CD4-positive, alpha-beta T cell treated with Interleukin-17A for 4 hours (primary cell): Measurements from ENCODE around the gene PRKACA.
A peak's percentile ranks its signal among the peaks of the same experiment; 100 is the strongest.

Experiments used
- DNase-seq: peaks from one replicate; pipeline ENCODE4 v3.0.0-alpha.2; 2020; ENCODE audit warnings: mixed read lengths

The PRKACA gene

DNA sequence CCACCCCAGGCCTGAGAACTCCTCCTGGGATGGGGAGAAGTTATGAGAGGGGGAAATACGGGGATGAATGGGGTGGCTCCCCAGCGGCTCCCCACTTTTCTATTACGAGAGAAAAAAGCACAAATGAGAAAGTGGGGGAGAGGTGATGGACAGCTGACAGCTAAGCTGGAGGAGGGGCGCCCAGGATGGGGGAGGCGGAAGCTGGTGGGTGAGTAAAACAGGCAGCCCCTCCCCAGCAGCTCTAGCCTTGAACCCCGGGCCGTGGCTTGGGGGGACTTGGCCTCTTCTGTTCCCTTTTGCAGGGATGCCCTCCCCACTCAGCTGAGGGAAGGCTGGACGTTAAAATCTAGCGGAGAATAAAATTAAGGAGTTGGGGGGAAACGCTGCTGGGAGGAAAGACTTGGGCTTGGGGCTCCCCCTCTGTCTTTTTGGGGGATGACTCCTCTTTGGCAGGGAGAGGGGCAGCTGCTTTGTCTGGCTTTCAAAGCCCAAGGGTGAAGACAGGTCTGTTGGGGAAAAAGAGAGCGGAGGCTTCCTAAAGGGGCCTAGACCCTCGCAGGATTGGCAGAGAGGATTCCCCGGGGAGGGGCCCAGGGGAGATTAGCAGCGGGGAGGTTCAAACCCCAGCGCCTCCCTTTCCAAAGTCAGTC, 25.6 kb downstream of the PRKACA start:
- DNase-seq, result peak; percentile 70

DNA sequence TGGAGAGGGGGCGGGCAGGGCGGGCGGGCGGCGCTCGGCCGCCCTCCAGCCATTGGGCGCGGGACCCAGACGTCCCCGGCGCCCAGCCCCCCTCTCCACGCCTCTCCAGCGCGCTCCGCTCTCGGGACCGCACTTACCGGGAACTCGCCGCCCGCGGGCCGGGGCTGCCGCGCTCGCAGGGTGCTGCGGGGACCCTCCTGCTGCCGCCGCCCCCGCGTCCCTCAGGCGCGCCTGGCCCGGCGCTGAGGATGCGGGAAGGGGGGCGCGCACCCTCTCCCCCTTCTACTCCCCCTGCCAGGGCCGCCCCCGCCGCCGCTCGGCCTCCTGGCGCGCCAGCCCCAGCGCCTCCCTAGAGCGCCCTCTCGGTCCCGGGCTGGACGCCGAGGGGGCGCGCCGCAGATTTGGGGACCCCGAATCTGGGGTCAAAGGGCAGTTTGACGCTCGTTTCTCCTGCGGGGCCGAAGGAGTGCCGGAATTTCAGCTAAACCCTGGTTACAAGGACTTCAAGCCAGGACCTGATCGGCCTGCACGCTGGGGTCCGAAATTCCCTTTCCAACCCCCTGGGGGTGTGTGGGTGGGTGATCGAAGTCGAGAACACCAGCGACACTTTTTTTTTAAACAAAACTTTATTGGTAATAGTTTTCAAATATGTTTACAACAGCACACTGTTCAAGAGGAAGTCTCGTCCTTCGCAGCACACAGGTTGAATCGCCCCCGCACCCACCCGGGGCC, 26.3 kb downstream of the PRKACA start:
- DNase-seq, result peak; percentile 65

DNA sequence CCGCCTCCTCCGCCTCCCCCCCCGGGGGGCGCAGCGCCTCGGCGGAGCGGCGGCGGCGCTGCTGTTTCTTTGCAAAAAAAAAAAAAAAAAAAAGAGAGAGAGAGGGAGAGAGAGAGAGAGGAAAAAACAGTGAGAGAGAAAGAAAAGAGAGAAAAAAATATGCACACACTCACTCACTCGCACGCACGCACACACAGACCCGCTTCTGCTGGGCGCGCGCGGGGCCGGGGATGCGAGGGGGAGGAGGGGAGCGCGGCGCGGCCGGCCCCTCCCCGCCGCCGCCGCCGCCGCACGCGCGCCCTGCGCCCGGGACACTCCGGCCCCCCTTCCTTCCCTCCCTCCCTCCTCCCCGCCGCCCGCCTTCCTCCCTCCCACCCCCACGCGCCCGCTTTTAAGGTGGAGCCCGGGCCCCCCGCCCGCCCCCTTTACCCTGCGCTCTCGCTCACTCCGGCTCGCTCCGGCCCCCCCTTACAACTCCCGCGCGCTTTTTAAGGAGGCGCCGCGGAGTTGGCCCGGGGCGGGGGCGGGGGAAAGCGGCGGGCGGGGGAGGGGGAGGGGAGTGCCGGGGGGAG, 27.0 kb downstream of the PRKACA start, which contains the start of gene SAMD1:
Gene SAMD1 (minus strand): TSS at position 243 of the 572 bp plus-strand sequence.
- peak; percentile 96 for DNase-seq

DNA sequence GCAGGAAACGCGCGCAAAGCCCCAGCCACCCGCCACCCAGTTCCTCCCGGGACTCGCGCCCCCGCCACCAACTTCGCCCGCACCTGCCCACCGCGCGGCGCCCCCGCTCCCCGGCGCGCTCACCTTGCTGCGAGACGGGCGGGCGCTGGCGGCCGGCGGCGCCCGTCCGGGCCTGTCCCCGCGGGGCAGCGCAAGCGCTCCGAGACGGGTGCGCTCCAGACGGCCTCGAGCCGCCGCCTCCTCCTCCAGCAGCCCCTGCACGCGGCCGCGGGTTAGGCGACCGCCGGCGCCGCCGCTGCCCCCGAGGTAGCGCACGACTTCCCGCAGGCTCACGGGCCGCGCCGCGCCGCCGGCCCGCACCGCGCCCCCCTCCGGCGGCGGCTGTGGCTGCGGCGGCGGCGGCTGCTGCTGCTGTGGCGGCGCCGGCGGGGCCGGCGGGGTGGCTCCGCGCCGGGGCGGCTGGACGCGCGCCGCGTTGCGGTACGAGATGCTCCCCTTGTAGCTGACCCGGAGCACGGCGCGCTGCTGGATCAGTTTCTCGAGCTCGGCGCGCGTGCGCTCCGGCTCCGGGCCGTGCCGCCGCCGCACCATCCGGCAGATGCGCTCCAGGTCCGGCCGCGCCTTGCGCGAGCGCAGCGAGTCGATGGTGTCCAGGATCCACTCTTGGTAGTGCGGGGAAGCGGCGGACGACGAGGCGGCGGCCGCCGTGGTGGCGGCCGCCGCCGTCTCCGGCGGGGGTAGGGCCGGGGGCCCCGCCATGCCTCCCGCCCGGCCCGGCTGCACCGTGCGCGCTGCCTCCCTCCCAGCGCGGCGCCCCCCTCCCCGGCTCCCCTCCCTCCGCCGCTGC, 27.7 kb downstream of the PRKACA start:
- DNase-seq, result peak; percentile 69

DNA sequence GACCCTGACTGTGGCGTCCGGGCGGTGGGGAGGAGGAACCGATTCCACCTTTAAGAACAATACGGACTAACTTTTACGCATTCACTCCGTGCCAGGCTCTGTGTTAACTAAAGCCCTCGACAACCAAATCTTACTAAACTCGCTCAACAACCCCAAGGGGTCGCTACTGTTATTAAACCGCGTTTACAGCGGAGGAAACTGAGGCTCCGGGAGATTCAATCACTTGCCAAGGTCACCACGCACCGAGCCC, 28.2 kb downstream of the PRKACA start:
- DNase-seq, result no peak

DNA sequence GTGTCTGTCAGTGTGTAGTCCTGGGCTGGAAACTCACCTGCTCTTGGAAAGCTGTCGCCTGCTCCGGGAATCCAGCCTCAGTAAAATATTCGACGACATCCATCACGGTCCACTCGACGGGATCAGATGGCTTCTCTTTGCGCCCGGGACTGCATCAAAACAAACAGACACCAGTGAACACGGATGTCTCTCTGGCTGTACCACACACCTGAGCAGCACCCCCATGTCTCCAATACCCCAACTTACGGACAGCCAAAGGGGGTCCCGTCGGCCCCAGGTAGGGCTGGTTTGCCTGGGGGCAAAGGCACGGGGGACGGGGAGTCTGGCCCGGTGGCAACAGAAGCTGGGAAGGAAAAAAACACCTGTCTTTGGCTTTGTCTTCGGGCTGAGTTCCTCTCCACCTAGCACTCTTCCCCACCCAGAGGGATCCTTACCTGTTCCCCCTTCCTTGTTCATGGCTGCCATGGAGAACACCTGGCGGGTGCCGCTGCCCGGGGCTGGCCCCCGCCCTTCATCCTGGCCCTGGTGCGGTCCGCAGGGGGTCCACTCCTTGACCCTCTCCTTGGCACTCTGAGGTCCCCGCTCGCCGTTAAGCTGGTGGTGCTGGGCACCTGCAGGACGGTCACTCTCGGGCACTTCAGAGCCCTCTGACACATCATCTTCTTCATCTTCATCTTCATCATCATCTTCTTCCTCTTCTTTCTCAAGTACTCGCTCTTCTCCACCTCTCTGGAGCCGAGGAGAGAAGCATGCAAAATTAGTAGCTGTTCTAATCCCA, 28.7 kb downstream of the PRKACA start:
- no peak for DNase-seq

DNA sequence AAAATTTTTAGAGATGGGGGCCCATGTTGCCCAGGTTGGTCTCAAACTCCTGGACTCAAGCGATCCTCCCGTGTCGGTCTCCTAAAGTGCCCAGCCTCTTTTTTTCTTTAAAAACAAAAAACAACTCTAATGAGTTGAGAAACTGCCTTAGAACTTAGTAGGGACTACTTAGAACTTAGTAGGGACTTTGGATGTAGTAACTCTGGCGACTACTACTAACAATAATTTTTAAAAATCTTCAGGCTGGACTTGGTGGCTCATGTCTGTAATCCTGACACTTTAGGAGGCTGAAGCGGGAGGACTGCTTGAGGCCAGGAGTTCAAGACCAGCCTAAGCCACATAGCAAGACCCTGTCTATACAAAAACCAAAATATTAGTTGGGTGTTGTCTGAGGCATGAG, 31.5 kb downstream of the PRKACA start:
- no peak for DNase-seq

DNA sequence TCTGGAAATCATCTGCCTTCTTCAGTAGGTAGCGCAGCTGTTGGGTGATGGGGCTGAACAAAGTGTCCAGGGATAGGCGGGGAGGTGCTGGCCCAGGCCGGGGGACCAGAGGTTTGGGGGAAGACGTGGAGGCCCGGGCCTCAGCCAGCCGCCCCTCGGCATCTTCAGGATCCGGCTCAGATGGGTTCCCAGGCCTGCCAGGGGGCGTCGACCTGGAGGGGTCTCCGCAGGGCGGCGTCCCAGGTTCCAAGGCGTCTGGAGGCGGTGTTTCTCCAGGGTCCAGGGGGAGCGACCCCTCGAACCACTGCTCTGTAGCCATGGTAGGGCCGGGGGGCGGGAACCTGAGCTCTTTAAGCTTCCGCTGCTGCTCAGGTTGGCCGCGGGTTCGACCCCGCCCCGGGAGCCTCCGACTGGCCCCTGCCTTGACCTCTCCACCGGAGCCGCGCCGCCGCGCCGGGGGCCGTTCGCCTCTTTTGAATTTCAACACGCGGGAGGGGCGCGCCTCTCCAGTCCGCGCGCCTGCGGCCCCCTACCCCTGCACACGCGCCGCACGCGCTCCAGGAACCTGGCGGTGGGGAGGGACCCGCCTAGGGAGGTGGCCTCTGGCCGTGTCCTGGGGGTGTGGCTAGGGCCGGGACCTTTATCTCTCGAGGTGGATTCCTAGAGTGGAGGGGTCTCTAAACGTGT, 32.1 kb downstream of the PRKACA start, which contains the start of gene C19orf67:
Gene C19orf67 (minus strand): TSS at position 475 of the 687 bp plus-strand sequence. CDS start 156 bp downstream, at position 319.
- DNase-seq, result no peak

DNA sequence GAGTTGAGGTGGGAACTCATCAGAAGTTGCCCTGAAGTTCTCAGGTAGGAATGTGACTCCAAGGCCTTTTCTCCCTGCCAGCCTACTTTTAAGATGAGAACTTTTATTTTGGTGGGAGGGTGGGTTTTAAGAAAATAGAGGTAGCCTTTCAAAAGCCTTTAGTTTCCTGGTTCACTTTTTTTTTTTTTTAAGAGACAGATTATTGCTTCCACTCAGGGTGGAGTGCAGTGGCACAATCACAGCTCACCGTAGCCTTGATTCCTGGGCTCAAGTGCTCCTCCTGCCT, 34.9 kb downstream of the PRKACA start:
- DNase-seq, result no peak

DNA sequence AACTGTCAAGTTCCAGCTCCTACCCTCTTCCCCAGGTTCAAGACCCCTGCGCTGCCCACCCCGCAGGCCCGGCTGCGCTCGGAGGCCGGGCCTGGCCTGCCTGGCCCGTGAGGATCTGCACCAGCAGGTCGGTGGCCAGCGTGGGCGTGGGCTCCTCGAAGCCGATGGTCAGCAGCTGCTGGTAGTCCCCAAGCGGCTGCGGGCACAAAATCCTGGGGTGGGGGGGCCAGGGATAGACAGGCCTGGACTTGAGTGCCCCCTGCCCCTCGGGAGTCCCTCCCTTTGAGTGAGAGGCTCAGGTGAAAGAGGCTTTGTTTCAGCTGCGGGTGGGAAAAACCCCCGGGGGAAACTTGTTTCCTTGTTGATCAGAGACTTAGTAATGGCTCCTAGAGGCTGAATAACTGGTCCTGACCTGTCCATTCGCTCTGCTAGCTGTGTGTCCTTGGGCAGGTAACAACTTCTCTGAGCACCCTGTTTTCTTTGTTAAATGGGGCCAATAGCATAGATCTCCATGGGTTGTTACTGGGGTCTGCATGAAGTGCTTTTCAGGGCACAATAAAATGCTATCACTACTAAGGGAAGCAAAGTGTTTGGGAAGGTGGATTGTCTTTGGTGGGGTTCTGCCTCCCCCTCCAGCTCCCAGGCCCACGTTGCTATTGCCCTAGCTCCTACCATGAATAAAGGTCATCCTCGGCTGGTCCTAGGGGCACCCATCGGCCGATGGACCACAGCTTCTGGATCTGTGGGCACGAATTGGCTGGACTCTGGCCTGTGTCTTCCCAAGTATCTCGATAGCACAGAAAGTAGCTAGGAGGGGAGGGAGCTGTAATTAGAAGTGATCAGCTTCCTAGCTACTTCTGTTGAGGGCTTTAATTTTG, 35.5 kb downstream of the PRKACA start:
- DNase-seq, result peak; percentile 24

DNA sequence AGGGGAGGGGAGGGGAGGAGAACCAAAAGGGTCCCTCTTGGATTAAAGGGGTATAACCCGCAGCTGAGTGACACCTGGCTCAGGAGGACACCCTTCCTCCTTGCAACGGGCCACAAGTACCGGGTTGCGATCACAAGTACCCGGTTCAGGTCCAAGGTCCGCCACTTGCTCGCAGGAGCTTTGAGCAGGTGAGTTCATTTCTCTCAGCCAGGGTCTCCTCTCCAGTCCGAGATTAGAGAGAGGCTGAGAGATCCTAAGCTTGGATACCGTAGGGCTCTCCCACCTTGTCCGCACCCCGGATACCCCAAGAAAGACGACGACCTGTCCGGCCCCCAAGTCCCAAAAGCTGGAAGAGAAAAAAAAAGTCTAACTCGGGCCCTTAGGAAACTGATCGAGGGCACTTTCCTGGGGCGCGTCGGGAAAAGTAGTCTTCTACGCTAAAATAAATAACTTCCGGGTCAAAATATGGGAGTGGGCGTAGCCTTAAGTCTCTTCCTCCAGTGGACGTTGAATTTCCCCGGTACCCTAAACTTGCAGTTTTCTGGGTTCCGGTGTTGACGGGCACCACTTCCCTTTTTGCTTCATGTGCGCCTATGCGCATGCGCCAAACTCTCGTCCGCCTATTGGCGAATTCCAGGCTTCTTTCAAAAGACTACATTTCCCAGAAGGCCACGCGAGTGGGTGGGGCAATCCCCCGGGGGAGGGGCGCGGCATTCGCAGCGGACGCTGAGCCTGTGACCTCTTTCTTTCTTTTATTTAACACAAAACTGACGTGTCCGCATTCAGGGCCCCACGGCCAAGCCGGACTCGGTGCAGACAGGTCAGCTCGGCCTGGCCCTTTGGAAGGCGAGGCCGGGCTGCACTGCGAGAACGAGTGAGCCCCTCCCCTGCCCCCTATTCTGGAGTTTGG, 36.4 kb downstream of the PRKACA start:
- peak; percentile 99 for DNase-seq

DNA sequence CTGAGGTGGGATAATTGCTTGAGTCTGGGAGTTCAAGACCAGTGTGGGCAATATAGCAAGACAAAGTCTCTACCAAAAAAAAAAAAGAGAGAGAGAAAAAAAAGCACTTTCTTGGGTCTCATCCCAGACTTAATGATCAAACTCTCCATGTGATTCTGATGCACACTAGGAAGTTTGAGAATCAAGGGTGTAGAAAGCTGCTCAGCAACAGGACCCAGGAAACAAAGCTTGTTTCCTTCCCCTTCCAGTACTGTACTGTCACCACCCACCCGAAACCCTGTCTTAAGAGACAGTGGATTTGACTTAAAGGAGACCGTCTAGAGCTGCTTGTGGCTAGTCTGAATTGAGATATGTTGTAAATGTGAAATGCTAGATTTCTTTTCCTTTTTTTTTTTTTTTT, 39.2 kb downstream of the PRKACA start:
- DNase-seq, result no peak

DNA sequence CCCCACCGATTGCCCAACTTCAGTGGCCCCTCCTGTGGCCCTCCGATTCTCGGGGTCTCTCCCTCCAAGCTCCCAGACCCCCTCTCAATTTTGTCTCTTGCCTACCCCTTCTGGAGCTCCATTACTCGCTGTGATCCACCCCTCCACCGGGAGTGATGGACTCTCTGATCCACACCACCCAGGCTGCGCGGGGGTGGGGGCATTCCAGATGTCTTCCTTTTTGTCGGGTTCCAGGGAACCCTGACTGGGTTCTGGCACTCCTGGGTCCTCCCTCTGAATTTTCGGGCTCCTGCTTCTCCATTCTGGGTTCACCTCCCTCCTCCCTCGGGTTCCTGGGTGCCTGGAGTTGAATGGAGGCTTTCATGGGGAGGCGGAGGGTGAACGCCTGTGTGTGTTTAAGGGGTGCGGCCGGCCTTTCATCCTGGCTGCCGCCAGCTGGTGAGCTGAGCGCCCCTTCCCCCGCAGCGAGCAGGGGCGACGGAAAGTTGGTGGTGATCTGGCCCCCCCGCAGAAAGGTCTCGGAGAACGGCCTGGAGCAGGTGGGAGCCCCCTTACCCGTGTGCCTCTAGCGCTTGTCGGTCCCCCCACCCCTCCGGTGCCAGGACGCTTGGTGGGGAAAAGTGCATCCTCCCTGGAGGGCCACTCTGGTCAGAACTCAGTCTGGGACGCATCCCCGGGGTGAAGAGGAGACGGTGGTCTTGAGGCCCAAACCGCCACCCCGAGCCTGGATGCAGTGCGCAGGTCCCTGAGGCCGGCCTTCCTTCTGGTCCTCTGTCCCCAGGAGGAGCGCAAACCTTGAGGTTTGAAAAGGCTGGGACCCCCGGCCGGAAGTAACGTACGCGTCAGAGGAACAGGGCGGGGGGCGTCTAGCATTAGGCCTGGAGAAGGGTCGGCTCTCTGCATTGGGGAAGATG, 43.4 kb downstream of the PRKACA start:
- DNase-seq, result peak; percentile 31

DNA sequence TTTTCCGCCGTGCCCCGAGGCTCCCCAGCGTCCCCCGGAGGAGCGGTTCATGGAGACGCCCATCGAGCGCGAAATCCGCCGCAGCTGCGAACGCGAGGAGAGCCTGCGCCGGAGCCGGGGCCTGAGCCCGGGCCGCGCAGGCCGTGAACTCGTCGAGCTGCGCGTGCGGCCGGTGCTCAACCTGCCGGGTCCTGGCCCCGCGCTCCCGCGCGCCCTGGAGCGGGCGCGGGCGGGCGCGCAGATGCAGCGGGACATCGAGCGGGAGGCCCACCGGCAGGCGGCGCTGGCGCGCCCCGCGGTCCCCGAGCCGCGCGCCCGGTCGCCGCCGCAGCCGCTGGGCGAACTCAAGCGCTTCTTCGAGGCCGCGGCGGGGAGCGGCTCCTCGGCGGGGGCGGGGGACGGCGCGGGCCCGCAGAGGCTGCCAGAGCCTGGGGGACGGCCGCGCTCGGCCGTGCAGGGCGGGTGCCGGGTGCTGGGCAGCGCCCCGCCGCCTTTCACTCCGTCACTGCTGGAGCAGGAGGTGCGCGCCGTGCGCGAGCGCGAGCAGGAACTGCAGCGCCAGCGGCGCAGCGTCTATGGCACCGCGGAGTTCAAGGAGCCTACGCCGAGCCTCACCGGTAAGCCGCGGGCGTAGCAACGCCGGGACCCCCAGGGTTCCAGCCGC, 44.2 kb downstream of the PRKACA start:
- DNase-seq, result peak; percentile 85

DNA sequence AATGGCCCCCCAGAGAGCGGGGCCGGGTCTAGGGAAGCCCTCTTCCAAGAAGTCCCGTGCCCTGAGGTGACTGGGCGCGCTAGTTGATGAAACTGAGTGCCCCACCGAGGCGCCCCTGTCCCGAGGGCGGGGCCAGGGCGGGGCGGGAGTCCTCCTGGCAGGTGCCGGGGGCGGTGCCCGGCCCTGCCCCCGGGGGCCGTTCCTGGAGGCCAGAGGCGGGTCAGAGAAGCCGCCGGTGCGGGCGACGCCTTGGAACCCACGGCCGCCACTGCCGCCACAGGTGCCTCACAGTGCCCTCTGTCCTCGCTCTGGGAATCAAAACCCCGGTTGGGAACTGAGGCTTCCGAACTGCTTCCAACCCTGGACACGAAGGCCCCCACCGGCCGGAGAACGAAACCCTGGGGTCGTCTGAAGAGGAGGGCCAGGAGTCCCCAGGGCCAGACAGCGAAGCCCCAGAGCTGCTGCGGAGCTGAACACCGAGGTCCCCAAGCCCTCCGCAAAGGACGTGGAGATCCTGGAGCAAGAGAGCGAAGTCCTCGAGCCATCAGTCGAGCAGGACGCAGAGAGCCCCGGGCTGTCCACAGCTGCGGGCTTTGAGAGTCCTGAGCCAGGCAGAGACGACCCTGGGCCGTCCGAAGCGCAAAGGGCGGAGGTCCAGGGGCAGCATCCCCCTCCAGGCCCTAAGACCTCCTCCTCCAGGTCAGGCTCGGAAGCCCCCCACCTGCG, 44.9 kb downstream of the PRKACA start, which contains the start of gene MISP3:
Gene MISP3 (plus strand): TSS at position 252 of the 726 bp plus-strand sequence. CDS start 524 bp downstream, outside the sequence.
- DNase-seq, result peak; percentile 52

DNA sequence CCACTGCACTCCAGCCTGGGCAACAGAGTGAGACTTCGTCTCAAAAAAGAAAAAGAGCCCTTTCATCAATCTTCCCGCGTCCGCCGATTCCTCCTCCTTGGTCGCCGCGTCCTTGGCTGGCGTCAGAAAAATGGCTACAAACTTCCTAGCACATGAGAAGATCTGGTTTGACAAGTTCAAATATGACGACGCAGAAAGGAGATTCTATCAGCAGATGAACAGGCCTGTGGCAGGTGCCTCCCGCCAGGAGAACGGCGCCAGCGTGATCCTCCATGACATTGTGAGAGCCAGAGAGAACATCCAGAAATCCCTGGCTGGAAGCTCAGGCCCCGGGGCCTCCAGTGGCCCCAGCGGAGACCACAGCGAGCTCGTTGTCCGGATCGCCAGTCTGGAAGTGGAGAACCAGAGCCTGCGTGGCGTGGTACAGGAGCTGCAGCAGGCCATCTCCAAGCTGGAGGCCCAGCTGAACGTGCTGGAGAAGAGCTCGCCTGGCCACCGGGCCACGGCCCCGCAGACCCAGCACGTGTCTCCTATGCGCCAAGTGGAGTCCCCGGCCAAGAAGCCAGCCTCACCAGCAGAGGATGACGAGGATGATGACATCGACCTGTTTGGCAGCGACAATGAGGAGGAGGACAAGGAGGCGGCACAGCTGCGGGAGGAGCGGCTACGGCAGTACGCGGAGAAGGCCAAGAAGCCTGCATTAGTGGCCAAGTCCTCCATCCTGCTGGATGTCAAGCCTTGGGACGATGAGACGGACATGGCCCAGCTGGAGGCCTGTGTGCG, 47.1 kb downstream of the PRKACA start:
- no peak for DNase-seq

DNA sequence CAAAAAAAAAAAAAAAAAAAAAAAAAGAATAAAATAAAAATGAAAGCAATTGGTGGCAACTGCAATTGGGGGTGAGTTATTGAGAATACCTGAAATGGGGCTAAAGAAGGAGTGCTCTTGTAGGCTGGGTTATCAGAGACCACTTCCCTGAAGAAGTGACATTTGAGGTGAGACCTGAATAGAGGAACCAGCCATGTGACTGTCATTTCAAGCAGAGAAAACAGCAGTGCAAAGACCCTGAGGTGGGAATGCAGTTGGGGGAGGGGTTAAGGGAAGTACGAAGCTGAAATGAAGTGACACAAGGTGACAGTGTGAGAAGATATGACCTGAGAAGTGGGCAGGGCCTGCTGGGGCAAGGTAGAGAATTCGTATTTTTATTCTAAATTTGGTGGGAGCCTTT, 51.4 kb downstream of the PRKACA start:
- DNase-seq, result no peak
